ENCODE data around the gene TAS2R9.

TAS2R9 gene, protein sequence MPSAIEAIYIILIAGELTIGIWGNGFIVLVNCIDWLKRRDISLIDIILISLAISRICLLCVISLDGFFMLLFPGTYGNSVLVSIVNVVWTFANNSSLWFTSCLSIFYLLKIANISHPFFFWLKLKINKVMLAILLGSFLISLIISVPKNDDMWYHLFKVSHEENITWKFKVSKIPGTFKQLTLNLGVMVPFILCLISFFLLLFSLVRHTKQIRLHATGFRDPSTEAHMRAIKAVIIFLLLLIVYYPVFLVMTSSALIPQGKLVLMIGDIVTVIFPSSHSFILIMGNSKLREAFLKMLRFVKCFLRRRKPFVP

DNA sequence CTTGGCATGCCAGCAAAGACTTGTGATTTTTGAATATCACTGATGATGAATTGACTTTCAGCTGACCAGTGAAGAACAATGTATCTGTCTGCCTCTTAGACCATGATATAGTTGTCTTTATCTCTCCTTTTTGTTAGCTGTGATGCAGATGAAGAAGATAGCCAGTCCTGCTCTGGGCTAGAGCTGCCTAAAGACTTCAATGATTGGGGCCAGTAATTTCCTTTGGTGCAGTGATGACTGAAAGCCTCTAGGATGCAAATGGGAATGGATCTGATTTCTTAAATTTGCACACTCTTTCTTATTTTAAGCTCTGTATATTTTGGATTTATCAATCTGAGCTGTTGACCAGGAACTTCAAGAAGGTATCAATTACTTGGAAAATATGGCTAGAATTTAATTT lies at the start of gene TAS2R9:
TSS of gene TAS2R9 (minus strand) at position 101 of the 400 bp plus-strand sequence. CDS start at position 8, 93 bp downstream.
- H3K36me3 ChIP-seq (ENCODE audit: insufficient read depth, low read length), result no peaks in the 10 kb centered on the region
- H3K4me1 ChIP-seq (ENCODE audit: insufficient read depth, low read length, poor library complexity, severe bottlenecking), result no peaks in the 10 kb centered on the region
- no peaks in the 10 kb centered on the region for H3F3A ChIP-seq (ENCODE audit: low read depth)
- no peak for TF ChIP-seq EZH2phosphoT487 (IDR thresholded peaks at IDR 0.05; ENCODE audit: borderline replicate concordance)
- TF ChIP-seq, protein P1, sequence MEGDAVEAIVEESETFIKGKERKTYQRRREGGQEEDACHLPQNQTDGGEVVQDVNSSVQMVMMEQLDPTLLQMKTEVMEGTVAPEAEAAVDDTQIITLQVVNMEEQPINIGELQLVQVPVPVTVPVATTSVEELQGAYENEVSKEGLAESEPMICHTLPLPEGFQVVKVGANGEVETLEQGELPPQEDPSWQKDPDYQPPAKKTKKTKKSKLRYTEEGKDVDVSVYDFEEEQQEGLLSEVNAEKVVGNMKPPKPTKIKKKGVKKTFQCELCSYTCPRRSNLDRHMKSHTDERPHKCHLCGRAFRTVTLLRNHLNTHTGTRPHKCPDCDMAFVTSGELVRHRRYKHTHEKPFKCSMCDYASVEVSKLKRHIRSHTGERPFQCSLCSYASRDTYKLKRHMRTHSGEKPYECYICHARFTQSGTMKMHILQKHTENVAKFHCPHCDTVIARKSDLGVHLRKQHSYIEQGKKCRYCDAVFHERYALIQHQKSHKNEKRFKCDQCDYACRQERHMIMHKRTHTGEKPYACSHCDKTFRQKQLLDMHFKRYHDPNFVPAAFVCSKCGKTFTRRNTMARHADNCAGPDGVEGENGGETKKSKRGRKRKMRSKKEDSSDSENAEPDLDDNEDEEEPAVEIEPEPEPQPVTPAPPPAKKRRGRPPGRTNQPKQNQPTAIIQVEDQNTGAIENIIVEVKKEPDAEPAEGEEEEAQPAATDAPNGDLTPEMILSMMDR (conservative IDR thresholded peaks at IDR 0.05; ENCODE audit: low read length), result no peak
- H3K9me3 ChIP-seq (ENCODE audit: insufficient read depth, low read depth, low read length), result no peaks in the 10 kb centered on the region
- H3K79me2 ChIP-seq (ENCODE audit: insufficient read depth, low read length), result no peaks in the 10 kb centered on the region
- H4K20me1 ChIP-seq (ENCODE audit: insufficient read depth, low read length, poor library complexity, severe bottlenecking), result no peaks in the 10 kb centered on the region
- H3K4me2 ChIP-seq (ENCODE audit: low read depth, low read length, poor library complexity, severe bottlenecking), result no peak within 1 kb of the TSS
- no peak within 1 kb of the TSS for H3K4me3 ChIP-seq (ENCODE audit: low read length, poor library complexity, severe bottlenecking)
- no peaks in the 10 kb centered on the region for H3K27me3 ChIP-seq (ENCODE audit: insufficient read depth, low read length, poor library complexity, severe bottlenecking)
- no peak within 1 kb of the TSS for H3K9ac ChIP-seq (ENCODE audit: low read depth, low read length, poor library complexity, severe bottlenecking)
- no peak within 1 kb of the TSS for H2AFZ ChIP-seq (ENCODE audit: low read length)
- H3K9me2 ChIP-seq (replicated peaks; ENCODE audit: low read depth, low read length), result no peaks in the 10 kb centered on the region

DNA sequence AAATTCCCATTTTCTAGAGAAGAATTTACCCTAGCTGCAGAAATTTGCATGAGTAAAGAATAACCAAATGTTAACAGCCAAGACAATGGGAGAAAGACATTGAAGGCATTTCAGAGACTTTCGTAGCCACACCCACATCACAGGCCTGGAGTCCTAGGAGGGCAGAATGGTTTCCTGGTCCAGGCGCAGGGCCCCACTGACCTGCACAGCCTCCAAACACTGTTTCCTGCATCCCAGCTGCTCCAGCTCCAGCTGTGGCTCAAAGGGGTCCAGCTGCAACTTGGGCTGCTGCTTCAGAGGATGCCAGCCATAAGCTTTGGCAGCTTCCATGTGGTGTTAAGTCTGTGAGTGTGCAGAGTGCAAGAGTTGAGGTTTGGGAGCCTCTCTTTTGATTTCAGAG lies 45.8 kb upstream of the TAS2R9 start:
- Histone ChIP-seq H3K36me3 (ENCODE audit: insufficient read depth, low read length) (no peaks in the 10 kb centered on the region), H3K4me2 (ENCODE audit: low read depth, low read length, poor library complexity, severe bottlenecking) (no peak overlapping the region), H3K4me3 (ENCODE audit: low read length, poor library complexity, severe bottlenecking) (no peak overlapping the region), H2AFZ (ENCODE audit: low read length) (no peak overlapping the region), H3K27me3 (ENCODE audit: insufficient read depth, low read length, poor library complexity, severe bottlenecking) (no peaks in the 10 kb centered on the region), H3K9ac (ENCODE audit: low read depth, low read length, poor library complexity, severe bottlenecking) (no peak overlapping the region), H4K20me1 (ENCODE audit: insufficient read depth, low read length, poor library complexity, severe bottlenecking) (no peaks in the 10 kb centered on the region), H3K4me1 (ENCODE audit: insufficient read depth, low read length, poor library complexity, severe bottlenecking) (peaks cover 9% of the 10 kb centered on the region), H3K9me2 (replicated peaks; ENCODE audit: low read depth, low read length) (no peaks in the 10 kb centered on the region), H3K79me2 (ENCODE audit: insufficient read depth, low read length) (no peaks in the 10 kb centered on the region), H3K9me3 (ENCODE audit: insufficient read depth, low read depth, low read length) (no peaks in the 10 kb centered on the region; the same call in 1 of the 2 replicates), H3F3A (ENCODE audit: low read depth) (no peaks in the 10 kb centered on the region)
- TF ChIP-seq, protein P1 (conservative IDR thresholded peaks at IDR 0.05; ENCODE audit: low read length), result no peak
- TF ChIP-seq EZH2phosphoT487 (IDR thresholded peaks at IDR 0.05; ENCODE audit: borderline replicate concordance), result no peak

DNA sequence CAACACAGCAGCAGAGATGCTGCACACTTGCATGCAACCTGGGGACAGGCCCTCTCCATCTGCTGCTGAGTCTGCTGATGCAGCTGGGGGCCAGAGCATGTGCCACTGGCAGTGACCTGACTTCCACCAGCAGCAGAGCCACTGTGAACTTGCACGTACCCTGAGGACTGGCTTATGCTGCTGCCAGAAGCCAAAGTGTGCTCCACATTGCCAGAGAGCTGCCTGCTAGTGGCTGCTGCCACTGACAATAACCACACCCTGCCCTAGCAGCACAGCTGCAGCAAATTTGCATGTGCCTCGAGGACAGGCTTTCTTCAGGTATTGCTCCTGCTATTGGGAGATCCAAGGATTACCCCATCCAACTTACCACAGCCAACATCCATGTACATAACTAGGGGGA lies 43.8 kb upstream of the TAS2R9 start:
- no peak for TF ChIP-seq EZH2phosphoT487 (IDR thresholded peaks at IDR 0.05; ENCODE audit: borderline replicate concordance)
- TF ChIP-seq, protein P1 (conservative IDR thresholded peaks at IDR 0.05; ENCODE audit: low read length), result no peak
- Histone ChIP-seq H3K4me1 (ENCODE audit: insufficient read depth, low read length, poor library complexity, severe bottlenecking) (peaks cover 16% of the 10 kb centered on the region), H4K20me1 (ENCODE audit: insufficient read depth, low read length, poor library complexity, severe bottlenecking) (no peaks in the 10 kb centered on the region), H3K79me2 (ENCODE audit: insufficient read depth, low read length) (no peaks in the 10 kb centered on the region), H3K9me3 (ENCODE audit: insufficient read depth, low read depth, low read length) (no peaks in the 10 kb centered on the region; the same call in 1 of the 2 replicates), H3K9ac (ENCODE audit: low read depth, low read length, poor library complexity, severe bottlenecking) (no peak overlapping the region), H3K4me3 (ENCODE audit: low read length, poor library complexity, severe bottlenecking) (no peak overlapping the region), H3F3A (ENCODE audit: low read depth) (no peaks in the 10 kb centered on the region), H3K9me2 (replicated peaks; ENCODE audit: low read depth, low read length) (no peaks in the 10 kb centered on the region), H3K36me3 (ENCODE audit: insufficient read depth, low read length) (no peaks in the 10 kb centered on the region), H3K4me2 (ENCODE audit: low read depth, low read length, poor library complexity, severe bottlenecking) (no peak overlapping the region), H3K27me3 (ENCODE audit: insufficient read depth, low read length, poor library complexity, severe bottlenecking) (no peaks in the 10 kb centered on the region), H2AFZ (ENCODE audit: low read length) (no peak overlapping the region)

All from Loucy (cell line).